K562 (cell line): ENCODE results near the gene NTRK3.

Experiments
- ATF2 ChIP-seq: sonication (generic); formaldehyde crosslinking; IDR thresholded peaks from 2 replicates; pipeline ENCODE4 v1.8.1; 2022; ENCODE audit warnings: missing genetic modification reagents
- CBFA2T2 ChIP-seq: fragments of 450-650 bp; conservative IDR thresholded peaks from 2 replicates; pipeline ENCODE4 v1.6.1; 2017; ENCODE audit warnings: mild to moderate bottlenecking
- CTCF ChIP-seq, 3 experiments: IDR thresholded peaks in 2 of 3; conservative IDR thresholded peaks in 1 of 3; 2 replicates each; pipeline ENCODE4 v1.5.1; 2011 to 2012; ENCODE audit warnings: low read length in 3 of 3, mild to moderate bottlenecking in 3 of 3, control low read depth in 2 of 3, improper control_type of control experiment in 1 of 3, inconsistent platforms in 1 of 3, low read depth in 1 of 3, mixed read lengths in 1 of 3, moderate library complexity in 1 of 3; ENCODE audit not compliant: insufficient read depth in 2 of 3
- ELF4 ChIP-seq: fragments of 450-650 bp; formaldehyde crosslinking; IDR thresholded peaks from 2 replicates; pipeline ENCODE4 v1.4.0; 2022; ENCODE audit warnings: missing genetic modification characterization
- KDM1A ChIP-seq, 2 experiments: fragments of 450-650 bp; IDR thresholded peaks; 2 replicates each; pipeline ENCODE4 v1.6.1; 2016; ENCODE audit warnings: mild to moderate bottlenecking in 2 of 2
- MEF2D ChIP-seq: conservative IDR thresholded peaks from 2 replicates; pipeline ENCODE4 v1.6.1; 2016; ENCODE audit warnings: low read depth, missing genetic modification characterization, missing compliant biosample characterization
- POLR2H ChIP-seq: IDR thresholded peaks from 2 replicates; pipeline ENCODE4 v1.6.1; 2016; ENCODE audit warnings: missing genetic modification characterization, low read depth, mild to moderate bottlenecking, control low read depth, missing compliant biosample characterization, moderate library complexity
- RBBP5 ChIP-seq: fragments of 200-600 bp; sonication (generic); IDR thresholded peaks from 2 replicates; pipeline ENCODE4 v1.6.1; 2012; ENCODE audit warnings: borderline replicate concordance, mild to moderate bottlenecking, low read length, control low read depth, inconsistent platforms; ENCODE audit not compliant: insufficient read depth, poor library complexity, severe bottlenecking
- ZNF512 ChIP-seq: IDR thresholded peaks from 2 replicates; pipeline ENCODE4 v1.6.1; 2016; ENCODE audit warnings: missing genetic modification characterization, missing compliant biosample characterization

GRCh38 chr15:87848012-87848411 is 408.5 kb downstream of the NTRK3 start:
- TF ChIP-seq POLR2H (tag) (no peak), ATF2 (CRISPR knock-in tag) (no peak), CBFA2T2 (no peak), ZNF512 (tag) (no peak), RBBP5 (no peak), ELF4 (no peak), KDM1A (IDR thresholded peaks at IDR 0.05) (no peak), CTCF (IDR thresholded peaks at IDR 0.05 in 2 of 3, conservative IDR thresholded peaks at IDR 0.05 in 1 of 3; ENCODE audit: insufficient read depth in 2 of 3, low read depth in 1 of 3, low read length in 3 of 3) (no peak), MEF2D (tag) (no peak)
